Astrocyte of the spinal cord (primary cell): Measurements from ENCODE around the gene SRP9.
"Not testable (repeated sequence)": the region's sequence is repeated elsewhere in the genome, so short reads cannot be mapped to it uniquely, and the experiment has no call there.

Experiments
- DNase-seq: peaks from one replicate; pipeline ENCODE4 v3.0.0; 2011; ENCODE audit warnings: low read depth, low spot score
- H3K4me3 ChIP-seq: 2 replicates; pipeline ENCODE4 v1.5.1; 2011; ENCODE audit warnings: low read depth, mild to moderate bottlenecking, low read length, moderate library complexity
- CTCF ChIP-seq: IDR thresholded peaks from 2 replicates; pipeline ENCODE4 v1.5.1; 2012; ENCODE audit warnings: low read depth, mild to moderate bottlenecking, low read length, inconsistent platforms
- in situ Hi-C: cut with HindIII; loops from 2 replicates; pipeline ENCODE4 v1.10.0; 2017; ENCODE audit warnings: low sequenced_read_pairs

SRP9 gene

GRCh38 chr1:225774281-225775147 lies 3.1 kb upstream of the SRP9 start:
- H3K4me3 ChIP-seq, result no peak overlapping the region
- in situ Hi-C loops, result no loop called here
- no peak for TF ChIP-seq CTCF
- DNase-seq, result no peak

GRCh38 chr1:225776294-225776693 lies 1.3 kb upstream of the SRP9 start:
- H3K4me3 ChIP-seq, result no peak overlapping the region
- DNase-seq, result no peak
- no peak for TF ChIP-seq CTCF
- in situ Hi-C loops, result no loop called here

GRCh38 chr1:225777058-225777582 lies 506 bp upstream of the SRP9 start:
- H3K4me3 ChIP-seq, result peak overlapping the region; percentile 68
- DNase-seq, result no peak
- in situ Hi-C loops, result no loop called here
- TF ChIP-seq CTCF, result no peak

GRCh38 chr1:225778337-225778669 lies 677 bp downstream of the SRP9 start:
- in situ Hi-C loops, result no loop called here
- no peak for DNase-seq
- TF ChIP-seq CTCF, result no peak
- H3K4me3 ChIP-seq, result peak overlapping the region; percentile 68

GRCh38 chr1:225779165-225779564 lies 1.5 kb downstream of the SRP9 start:
- in situ Hi-C loops, DNase-seq: not testable (repeated sequence)
- H3K4me3 ChIP-seq, result peak overlapping the region; percentile 68

GRCh38 chr1:225780134-225780533 lies 2.5 kb downstream of the SRP9 start:
- no peak for TF ChIP-seq CTCF
- in situ Hi-C loops, result no loop called here
- no peak overlapping the region for H3K4me3 ChIP-seq
- no peak for DNase-seq

- DNase-seq, result no peak
- no peak overlapping the region for H3K4me3 ChIP-seq
- in situ Hi-C loops, result no loop called here
- TF ChIP-seq CTCF, result no peak
These were observed 3.0 kb downstream of the SRP9 start for GRCh38 chr1:225780630-225781029.

GRCh38 chr1:225789142-225789541 lies 11.5 kb downstream of the SRP9 start:
- DNase-seq, H3K4me3 ChIP-seq, in situ Hi-C loops: not testable (repeated sequence)
